MM.1S (cell line): ENCODE results near the gene FXYD3.

Experiments used
- CTCF ChIP-seq: fragments of 300-600 bp; sonication (generic); IDR thresholded peaks from 2 replicates; pipeline ENCODE4 v1.5.1; 2016; ENCODE audit warnings: antibody characterized with exemption, low read length, mixed read lengths
- EZH2 ChIP-seq: fragments of 300-600 bp; sonication (generic); optimal IDR thresholded peaks from 2 replicates; pipeline ENCODE3; 2017; ENCODE audit warnings: low read depth, mild to moderate bottlenecking, antibody characterized with exemption, low read length, mixed read lengths
- EZH2phosphoT487 ChIP-seq: fragments of 300-600 bp; sonication (generic); IDR thresholded peaks from 2 replicates; pipeline ENCODE4 v1.6.1; 2018; ENCODE audit warnings: antibody characterized with exemption, low read length

GRCh38 chr19:35105047-35105410 is 10.6 kb upstream of the FXYD3 start:
- TF ChIP-seq CTCF: no peak
- TF ChIP-seq EZH2phosphoT487: no peak
- TF ChIP-seq EZH2: no peak
